MV-4-11 (cell line): ENCODE data around the gene VPS4A.
A peak's percentile ranks its signal among the peaks of the same experiment; 100 is the strongest.
"Not testable (repeated sequence)": the region's sequence is repeated elsewhere in the genome, so short reads cannot be mapped to it uniquely, and the experiment has no call there.

Source experiments
- DNase-seq: peaks from one replicate; lab custom pipeline; 2025; lab: John Stamatoyannopoulos, UW

VPS4A gene

DNA sequence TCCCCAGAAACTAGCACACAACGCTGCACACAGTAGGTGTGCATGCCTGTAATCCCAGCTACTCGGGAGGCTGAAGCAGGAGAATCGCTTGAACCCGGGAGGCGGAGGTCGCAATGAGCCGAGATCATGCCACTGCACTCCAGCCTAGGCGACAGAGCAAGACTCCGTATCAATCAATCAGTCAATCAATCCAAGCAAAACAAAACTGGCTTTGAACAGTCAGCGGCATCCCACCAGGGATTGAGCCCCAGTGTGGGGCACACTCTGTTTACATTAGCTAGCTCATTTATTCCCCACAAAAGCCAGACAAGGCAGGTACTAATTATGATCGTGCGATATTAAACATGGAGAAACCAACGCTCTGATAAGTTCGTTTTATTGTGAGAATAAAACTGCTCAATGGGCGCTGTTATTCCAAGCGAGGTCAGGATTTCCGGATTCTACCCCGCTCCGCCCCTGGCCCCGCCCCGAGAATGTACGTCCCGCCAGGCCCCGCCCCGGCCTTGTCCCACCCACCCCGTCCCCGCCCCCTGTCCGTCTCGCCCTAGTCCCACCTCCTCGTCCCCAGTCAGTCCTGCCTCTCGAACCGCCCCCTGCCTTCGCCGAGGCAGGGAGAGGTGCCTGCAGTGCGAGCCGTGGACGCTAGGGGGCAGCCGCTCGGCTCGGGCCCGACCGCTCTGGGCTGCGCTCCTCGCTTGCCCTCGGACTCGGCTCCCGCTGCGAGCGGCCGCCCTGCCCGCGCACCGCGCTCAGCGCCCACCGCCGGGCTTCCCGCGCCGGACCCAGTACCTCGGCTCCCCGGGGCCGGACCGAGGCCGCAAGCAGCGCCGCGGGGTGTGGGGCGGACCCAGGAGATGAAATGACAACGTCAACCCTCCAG is at the start of gene VPS4A:
TSS of gene VPS4A (plus strand) at position 698 of the 880 bp plus-strand sequence. CDS start at position 860, 162 bp downstream.
- peak; percentile 91 for DNase-seq

- DNase-seq, result no peak
Observed at GRCh38 chr16:69266334-69267063, 44.7 kb upstream of the VPS4A start.

- no peak for DNase-seq
Observed at GRCh38 chr16:69267633-69268032, 43.5 kb upstream of the VPS4A start.

DNA sequence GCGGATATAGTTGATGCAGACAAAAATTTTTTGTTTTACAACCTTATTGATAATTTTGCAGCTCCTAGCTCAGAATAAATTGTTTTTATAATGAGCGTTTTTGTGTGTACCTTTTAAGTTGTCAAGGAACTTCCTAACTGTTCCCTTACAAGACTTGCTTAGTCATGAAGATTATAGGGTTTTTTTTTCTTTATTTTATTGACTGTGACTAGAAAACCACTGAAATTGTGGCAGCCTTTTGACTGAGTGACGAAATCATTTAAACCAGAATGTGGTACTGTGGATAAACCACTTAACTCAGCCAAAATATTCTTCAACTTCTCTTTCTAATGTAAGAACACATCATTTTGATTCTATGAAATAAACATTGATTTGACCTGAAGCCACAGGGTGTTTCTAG is 40.8 kb upstream of the VPS4A start:
- DNase-seq, result peak; percentile 81

DNA sequence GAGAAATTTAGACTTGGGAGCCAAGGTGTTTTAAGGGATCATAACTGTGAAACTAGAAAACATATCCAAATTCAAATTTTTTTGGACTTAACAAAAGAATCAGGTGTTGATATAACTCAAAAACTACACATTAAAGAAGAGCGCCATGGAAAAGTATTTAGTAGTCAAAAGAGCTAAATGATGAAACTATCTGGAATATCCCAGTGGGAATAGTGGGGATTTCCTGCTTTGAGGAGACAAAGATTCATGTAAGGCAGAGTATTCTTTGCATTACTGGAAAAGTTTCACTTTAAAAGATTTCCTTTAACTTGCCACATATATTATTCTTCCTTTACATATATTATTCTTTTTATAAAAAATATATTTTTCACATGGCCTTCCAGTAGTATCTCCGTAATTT is 40.3 kb upstream of the VPS4A start:
- DNase-seq, result no peak

- no peak for DNase-seq
Observed at GRCh38 chr16:69273009-69273408, 38.1 kb upstream of the VPS4A start.

DNA sequence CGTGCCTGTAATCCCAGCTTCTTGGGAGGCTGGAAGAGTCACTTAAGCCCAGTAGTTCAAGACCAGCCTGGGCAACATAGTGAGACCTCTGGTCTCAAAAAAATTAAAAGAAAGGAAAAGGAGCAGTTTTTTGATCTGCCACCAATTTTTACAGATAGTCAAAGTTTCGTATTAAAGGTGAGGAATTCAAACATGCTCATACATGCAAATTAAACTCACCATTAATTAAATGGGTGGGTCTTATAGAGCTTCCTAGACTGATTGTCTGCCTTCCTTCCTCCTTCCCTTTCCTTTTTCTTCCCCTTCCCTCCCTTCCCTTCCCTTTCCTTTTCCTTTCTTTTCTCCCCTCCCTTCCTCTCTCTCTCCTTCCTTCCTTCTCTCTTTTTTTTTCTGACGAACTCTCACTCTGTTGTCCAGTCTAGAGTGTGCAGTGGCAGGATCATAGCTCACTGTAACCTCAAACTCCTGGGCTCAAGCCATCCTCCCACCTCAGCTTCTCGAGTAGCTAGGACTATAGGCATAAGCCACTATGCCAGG is 36.4 kb upstream of the VPS4A start:
- DNase-seq, result no peak

- no peak for DNase-seq
Observed at GRCh38 chr16:69276148-69277115, 34.7 kb upstream of the VPS4A start.

GRCh38 chr16:69277413-69277812 is 33.7 kb upstream of the VPS4A start:
- DNase-seq, result no peak

DNA sequence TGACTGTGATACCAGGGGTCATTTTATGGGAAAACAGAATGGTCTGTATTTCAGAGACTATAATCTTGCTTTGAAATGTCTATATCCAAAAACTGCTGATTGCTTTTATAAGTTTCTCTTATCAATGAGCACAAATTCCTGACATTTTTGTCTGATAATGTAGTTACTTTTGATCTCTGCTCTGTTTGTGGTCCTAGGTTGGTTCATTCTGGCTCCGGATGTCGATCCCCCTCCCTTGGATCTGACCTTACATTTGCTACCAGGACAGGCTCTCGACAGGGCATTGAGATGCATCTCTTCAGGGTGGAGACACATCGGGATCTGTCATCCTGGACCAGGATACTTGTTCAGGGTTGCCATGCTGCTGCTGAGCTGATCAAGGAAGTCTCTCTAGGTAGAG is 27.3 kb upstream of the VPS4A start:
- DNase-seq, result no peak

- no peak for DNase-seq
Observed at GRCh38 chr16:69285240-69285639, 25.9 kb upstream of the VPS4A start.

GRCh38 chr16:69286941-69287713 is 24.0 kb upstream of the VPS4A start:
- DNase-seq, result peak; percentile 43

DNA sequence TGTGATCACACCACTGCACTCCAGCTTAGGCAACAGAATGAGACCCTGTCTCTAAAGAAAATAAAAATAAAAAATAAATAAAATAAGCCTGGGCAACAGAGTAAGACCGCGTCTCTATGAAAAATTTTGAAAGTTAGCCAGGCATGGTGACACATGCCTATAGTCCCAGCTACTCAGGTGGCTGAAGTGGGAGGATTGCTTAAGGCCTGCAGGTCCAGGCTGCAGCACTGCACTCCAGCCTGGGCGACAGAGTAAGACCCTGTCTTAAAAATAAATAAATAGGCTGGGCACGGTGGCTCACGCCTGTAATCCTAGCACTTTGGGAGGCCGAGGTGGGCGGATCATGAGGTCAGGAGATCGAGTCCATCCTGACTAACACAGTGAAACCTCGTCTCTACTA is 19.5 kb upstream of the VPS4A start:
- not testable (repeated sequence) for DNase-seq

GRCh38 chr16:69293401-69293800 is 17.7 kb upstream of the VPS4A start:
- no peak for DNase-seq

DNA sequence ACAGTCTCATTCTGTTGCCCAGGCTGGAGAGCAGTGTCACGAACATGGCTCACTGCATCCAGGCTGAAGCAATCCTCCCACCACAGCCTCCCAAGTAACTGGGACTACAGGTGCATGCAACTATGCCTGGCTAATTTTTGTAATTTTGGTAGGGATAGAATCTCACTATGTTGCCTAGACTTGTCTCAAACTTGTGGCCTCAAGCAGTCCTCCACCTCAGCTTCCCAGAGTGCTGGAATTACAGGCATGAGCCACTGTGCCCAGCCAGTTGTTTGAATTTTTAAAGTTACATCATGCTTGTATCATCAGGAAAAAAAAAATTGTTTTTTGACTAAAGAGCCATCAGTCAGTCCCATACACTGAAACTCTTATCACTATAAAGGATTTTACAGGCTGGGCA is 17.1 kb upstream of the VPS4A start:
- DNase-seq, result no peak

- DNase-seq, result not testable (repeated sequence)
Observed at GRCh38 chr16:69296771-69297170, 14.4 kb upstream of the VPS4A start.

DNA sequence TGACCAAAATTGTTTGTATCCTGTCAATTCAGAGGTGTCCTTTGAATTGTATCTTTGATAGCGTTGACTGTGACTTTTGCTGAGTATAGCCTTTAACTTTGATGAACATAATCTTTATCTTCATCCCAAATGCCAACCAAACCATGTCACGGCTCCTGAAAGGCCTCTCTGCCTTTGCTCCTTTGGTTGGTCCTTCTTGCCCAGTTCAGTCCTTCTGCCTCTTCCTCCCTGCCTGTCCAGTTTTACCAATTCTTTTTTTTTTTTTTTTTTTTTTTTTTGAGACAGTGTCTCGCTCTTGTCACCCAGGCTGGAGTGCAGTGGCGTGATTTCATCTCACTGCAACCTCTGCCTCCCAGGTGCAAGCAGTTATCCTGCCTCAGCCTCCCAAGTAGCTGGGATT is 12.9 kb upstream of the VPS4A start:
- no peak for DNase-seq

DNA sequence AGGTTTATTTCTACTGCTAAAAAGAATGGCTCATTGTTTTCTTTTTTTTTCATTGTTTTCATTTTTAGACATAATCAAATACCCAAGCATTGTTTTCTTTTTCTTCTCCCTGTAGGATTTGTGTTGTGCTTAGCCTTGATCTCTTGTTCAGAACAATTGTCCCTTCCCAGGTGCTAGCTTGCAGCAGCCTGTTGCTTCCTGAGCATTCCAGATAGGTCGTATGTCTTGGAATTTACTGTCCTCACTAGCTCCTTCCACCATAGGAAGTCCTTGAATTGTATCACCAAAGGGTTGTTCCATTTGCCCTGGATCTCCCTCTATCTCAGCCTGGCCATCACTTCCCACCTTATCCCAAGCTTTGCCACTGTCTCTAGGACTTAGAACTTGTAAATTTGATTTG is 10.0 kb upstream of the VPS4A start:
- DNase-seq, result no peak

DNA sequence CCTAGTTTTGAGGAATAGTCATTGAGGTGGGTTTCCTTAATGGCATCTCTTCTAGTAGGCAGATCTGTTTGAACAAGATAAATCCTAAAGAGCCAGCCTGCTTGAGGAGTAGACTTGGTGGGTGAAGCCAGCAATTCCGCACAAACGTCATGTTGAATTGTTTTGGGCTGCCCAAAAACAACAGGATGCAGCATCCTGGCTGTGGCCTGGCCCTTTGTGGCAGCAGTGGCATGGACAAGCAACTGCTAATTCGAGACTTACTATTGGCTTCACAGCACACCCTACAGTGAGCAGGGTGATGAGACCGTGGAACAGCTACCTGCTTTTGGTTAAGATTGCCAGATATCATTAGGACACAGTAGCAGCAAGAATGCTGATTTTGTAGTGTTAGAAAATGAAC is 9.3 kb upstream of the VPS4A start:
- no peak for DNase-seq

DNA sequence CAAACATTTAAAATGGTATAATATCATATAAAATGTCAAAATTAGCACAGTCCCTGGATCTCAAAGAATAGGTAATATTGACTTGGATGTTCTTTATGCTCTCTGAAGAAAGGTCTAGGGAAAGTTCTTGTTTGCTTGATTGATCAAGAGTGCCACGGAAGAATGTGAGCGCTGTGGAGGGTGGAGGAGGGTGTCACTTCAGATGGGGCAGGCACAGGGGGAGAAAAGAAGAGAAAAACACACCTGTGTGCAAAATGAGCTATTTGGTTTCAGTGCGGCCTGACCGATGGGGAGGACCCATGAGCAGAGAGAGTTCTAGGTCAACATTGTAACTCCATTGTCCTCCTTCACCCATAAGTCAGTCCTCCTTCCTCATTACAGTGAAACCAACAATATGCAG is 8.8 kb upstream of the VPS4A start:
- no peak for DNase-seq

DNA sequence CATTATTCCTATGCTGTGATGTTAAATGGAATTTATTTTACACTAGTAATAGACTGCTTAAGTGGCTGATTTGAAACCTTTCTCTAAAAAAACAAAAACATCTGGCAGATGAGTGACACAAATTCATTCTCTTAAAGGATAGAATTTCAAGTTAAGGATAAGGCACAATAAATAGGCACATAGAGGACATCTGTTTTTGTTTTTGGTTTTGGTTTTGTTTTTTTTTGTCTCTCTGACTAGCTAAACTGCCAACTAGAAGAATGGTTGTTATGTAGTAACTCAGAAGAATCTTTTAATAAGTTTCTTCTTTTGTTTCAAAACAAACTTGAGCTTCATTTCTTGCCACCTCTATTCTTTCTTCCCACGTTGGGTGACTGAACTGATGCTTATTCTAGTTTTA is 5.1 kb upstream of the VPS4A start:
- no peak for DNase-seq
